Raji (cell line): ENCODE measurements around the gene HSD11B1L.

Source experiments
- POLR2A ChIP-seq: IDR thresholded peaks from 2 replicates; pipeline ENCODE4 v1.6.1; 2011; ENCODE audit warnings: low read depth, low read length, control low read depth; ENCODE audit not compliant: insufficient read depth

The HSD11B1L gene

DNA sequence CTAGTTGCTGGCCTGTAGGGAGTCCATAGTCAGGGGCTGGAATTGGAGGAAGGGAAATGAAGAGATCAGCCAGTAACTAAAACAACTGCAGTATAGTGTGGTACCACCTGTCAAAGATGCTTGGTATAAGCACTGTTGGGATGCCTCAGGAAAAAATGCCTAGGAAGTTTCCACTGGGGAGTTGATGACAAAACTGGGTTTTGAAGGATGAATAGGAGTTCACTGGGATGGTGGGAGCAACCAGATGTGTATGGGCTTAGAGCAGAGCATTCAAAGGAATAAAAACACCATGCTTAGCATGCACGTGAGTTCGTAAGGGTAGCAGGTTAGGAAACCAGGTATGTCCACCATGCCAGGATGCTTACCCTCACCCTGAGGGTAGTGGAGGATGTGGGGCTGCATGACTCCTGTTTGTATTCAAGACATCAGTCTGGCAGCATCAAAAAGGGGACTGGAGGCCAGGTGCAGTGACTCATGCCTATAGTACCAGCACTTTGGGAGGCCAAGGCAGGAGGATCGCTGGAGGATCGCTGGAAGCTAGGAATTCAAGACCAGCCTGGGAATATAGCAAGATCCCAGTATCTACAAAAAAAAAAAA, 46.7 kb downstream of the HSD11B1L start:
- TF ChIP-seq POLR2A, result no peak
